Mesendoderm (in vitro differentiated cells): ENCODE results near the gene IQSEC1.

Source experiments
- DNase-seq: peaks from one replicate; pipeline ENCODE4 v3.0.0; 2013
- H2AK5ac ChIP-seq: 2 replicates; pipeline ENCODE4 v1.6.1; 2013; ENCODE audit warnings: low read length, inconsistent platforms
- H2BK120ac ChIP-seq: 2 replicates; pipeline ENCODE4 v1.6.1; 2013; ENCODE audit warnings: low read depth, mild to moderate bottlenecking, low read length, moderate library complexity, mixed read lengths
- H2BK15ac ChIP-seq: replicated peaks from 2 replicates; pipeline ENCODE4 v1.6.1; 2013; ENCODE audit warnings: low read depth, mild to moderate bottlenecking, moderate library complexity
- H2BK5ac ChIP-seq: 2 replicates; pipeline ENCODE4 v1.6.1; 2013; ENCODE audit warnings: low read length, inconsistent platforms
- H3K18ac ChIP-seq: 2 replicates; pipeline ENCODE4 v1.6.1; 2013; ENCODE audit warnings: mild to moderate bottlenecking, low read length, mixed read lengths
- H3K23ac ChIP-seq: one replicate; pipeline ENCODE4 v1.6.1; 2013; ENCODE audit warnings: low read length
- H3K27ac ChIP-seq: 2 replicates; pipeline ENCODE4 v1.5.1; 2013; ENCODE audit warnings: low read depth, mild to moderate bottlenecking, inconsistent platforms, low read length, moderate library complexity
- H3K27me3 ChIP-seq: 2 replicates; pipeline ENCODE4 v1.6.1; 2013; ENCODE audit warnings: low read length, control low read depth, mild to moderate bottlenecking, inconsistent platforms; ENCODE audit not compliant: insufficient read depth, poor library complexity
- H3K36me3 ChIP-seq: 2 replicates; pipeline ENCODE4 v1.6.1; 2013; ENCODE audit warnings: low read length, inconsistent platforms; ENCODE audit not compliant: control insufficient read depth, insufficient read depth
- H3K4ac ChIP-seq: one replicate; pipeline ENCODE4 v1.6.1; 2013; ENCODE audit warnings: low read depth, mild to moderate bottlenecking, low read length, moderate library complexity
- H3K4me1 ChIP-seq: 2 replicates; pipeline ENCODE4 v1.6.1; 2013; ENCODE audit warnings: low read depth, low read length, inconsistent platforms; ENCODE audit not compliant: control insufficient read depth
- H3K4me2 ChIP-seq: 2 replicates; pipeline ENCODE4 v1.6.1; 2013; ENCODE audit warnings: low read length
- H3K4me3 ChIP-seq: 2 replicates; pipeline ENCODE4 v1.5.1; 2013; ENCODE audit warnings: mild to moderate bottlenecking, low read length
- H3K56ac ChIP-seq: one replicate; pipeline ENCODE4 v1.6.1; 2013; ENCODE audit warnings: low read length
- H3K79me1 ChIP-seq: 2 replicates; pipeline ENCODE4 v1.6.1; 2013; ENCODE audit warnings: low read length, inconsistent platforms
- H3K79me2 ChIP-seq: 2 replicates; pipeline ENCODE4 v1.6.1; 2013; ENCODE audit warnings: mild to moderate bottlenecking, low read length; ENCODE audit not compliant: control insufficient read depth, insufficient read depth
- H3K9ac ChIP-seq: 2 replicates; pipeline ENCODE4 v1.6.1; 2013; ENCODE audit warnings: low read length, inconsistent platforms
- H4K5ac ChIP-seq: one replicate; pipeline ENCODE4 v1.6.1; 2013; ENCODE audit warnings: low read length
- H4K8ac ChIP-seq: one replicate; pipeline ENCODE4 v1.6.1; 2013; ENCODE audit warnings: low read depth, mild to moderate bottlenecking, control low read depth, low read length, moderate library complexity
- WGBS: extraction: QIAGEN DNeasy Blood & Tissue Kit; methylation state at CpG from one replicate; pipeline ENCODE4 v1.1.7; 2013; ENCODE audit warnings: low lambda C conversion rate, missing lambda C conversion rate; ENCODE audit not compliant: insufficient coverage; ENCODE audit errors: extremely low coverage; 5-methylcytosine and 5-hydroxymethylcytosine counted together

IQSEC1 gene

DNA sequence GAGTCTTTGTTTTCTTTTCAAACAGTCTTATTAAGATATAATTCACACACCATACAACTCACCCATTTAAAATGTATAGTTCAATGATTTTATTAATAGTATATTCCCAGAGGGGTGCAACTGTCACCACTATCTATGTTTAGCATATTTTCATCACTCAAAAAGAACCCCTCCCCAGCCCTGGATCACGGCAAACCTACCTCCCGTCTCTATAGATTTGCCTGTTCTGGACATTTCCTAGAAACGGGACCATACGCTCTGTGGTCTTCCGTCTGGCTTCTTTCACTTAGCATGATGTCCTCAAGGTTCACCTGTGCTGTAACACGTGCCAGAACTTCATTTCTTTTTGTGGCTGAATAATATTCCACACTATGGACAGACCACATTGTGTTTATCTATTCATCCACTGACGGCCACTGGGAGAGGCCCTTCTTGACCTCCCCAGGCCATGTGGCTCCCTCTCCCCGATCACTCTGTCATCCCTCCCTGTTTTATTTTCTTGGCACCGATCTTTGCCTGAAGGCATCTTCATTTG is 56.4 kb downstream of the IQSEC1 start:
- no peak overlapping the region for H2BK5ac ChIP-seq
- H4K5ac ChIP-seq, result no peak overlapping the region
- H3K4me3 ChIP-seq, result no peak overlapping the region
- no peak overlapping the region for H4K8ac ChIP-seq
- H3K23ac ChIP-seq, result no peak overlapping the region
- no peaks in the 10 kb centered on the region for H3K79me2 ChIP-seq
- H3K56ac ChIP-seq, result no peak overlapping the region
- H2BK15ac ChIP-seq, result no peak overlapping the region
- WGBS, result no CpG with 5 or more reads among the region's 9 CpGs
- H2AK5ac ChIP-seq, result no peak overlapping the region
- no peaks in the 10 kb centered on the region for H3K36me3 ChIP-seq
- no peak overlapping the region for H3K4me2 ChIP-seq
- no peak overlapping the region for H2BK120ac ChIP-seq
- H3K18ac ChIP-seq, result no peak overlapping the region
- no peak overlapping the region for H3K9ac ChIP-seq
- no peak for DNase-seq
- no peak overlapping the region for H3K4ac ChIP-seq
- no peak overlapping the region for H3K27ac ChIP-seq
- H3K27me3 ChIP-seq, result no peaks in the 10 kb centered on the region
- H3K79me1 ChIP-seq, result no peaks in the 10 kb centered on the region
- H3K4me1 ChIP-seq, result peaks cover 5% of the 10 kb centered on the region

DNA sequence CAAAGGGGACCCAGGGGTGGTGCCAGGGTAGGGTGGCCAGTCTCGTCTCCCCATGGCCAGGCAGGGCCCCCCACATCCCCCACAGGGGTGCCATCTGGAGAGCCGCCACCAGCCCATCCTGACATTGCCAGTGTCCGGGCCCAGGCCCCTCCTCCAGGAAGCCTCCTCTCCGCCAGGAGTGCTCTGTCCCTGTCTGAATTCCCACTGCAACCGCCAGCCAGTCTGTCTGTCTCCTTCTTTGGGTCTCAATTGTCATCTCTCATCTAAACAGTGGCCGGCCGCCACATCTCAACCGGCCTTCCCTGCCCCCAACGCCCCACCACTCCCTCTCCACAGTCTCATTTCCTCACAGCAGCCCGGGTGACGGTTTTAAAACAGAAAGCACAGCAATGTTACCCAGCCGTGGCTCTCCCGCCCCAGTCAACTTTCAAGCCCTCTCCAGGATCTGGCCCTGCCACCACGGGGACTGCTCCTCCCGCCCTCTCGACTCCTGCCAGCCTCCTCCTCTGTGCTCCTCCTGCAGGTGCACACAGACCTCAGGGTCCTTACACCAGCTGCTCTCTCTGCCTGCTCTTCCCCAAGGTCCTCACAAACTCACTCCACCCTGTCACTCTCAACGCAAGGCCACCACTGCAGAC is 57.0 kb downstream of the IQSEC1 start:
- H3K27ac ChIP-seq, result no peak overlapping the region
- no peak for DNase-seq

DNA sequence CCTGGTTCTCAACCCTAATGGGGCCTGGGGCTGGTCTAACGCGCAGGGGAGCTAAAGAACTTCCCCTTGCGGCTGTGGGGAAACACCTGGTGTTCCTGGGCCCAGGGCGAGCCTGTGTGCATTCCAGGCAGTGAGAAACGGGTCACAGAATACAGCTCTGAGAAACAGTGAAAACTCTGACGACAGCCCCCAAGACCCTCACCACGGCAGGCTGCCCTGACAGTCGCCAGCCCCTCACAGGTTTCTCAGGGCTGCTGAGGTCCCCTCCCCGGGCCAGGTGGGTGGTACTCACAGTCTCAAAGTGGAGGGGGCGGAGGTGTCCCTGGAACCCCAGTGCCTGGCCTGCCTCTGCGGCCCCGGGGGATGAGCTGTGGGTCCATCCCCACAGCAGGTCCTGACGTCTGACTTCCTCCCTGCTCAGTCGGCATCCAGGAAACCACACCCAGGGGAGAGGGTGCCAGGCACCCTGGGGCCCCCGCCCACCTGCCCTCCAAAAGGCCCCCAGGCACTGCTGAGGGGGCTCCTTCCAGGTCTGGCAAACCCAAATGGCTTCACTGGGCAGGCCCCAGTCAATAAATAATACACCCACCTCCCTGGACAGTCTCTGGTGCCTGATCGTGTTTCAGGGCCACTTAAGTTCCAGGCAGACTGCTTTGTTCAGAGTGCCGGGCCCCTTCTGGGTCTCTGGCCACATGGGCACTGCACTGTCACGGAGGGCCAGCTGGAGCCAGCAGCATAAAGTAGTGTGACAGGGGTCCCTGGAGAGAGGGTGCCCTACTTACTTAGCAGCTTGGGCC is 57.7 kb downstream of the IQSEC1 start:
- Histone ChIP-seq H3K4me1 (peaks cover 8% of the 10 kb centered on the region), H2BK15ac (no peak overlapping the region), H3K4me3 (no peak overlapping the region), H3K9ac (no peak overlapping the region), H3K36me3 (no peaks in the 10 kb centered on the region), H4K8ac (no peak overlapping the region), H2AK5ac (no peak overlapping the region), H3K27ac (no peak overlapping the region), H4K5ac (no peak overlapping the region), H2BK5ac (no peak overlapping the region), H3K79me2 (no peaks in the 10 kb centered on the region), H3K18ac (no peak overlapping the region), H3K79me1 (no peaks in the 10 kb centered on the region), H3K4ac (no peak overlapping the region), H3K56ac (no peak overlapping the region), H3K23ac (no peak overlapping the region), H2BK120ac (no peak overlapping the region), H3K27me3 (no peaks in the 10 kb centered on the region), H3K4me2 (no peak overlapping the region)
- DNase-seq, result no peak
- WGBS, result no CpG with 5 or more reads among the region's 18 CpGs

More for the DNA sequence above, 57.0 kb downstream of the IQSEC1 start:
- H3K27me3 ChIP-seq, result no peaks in the 10 kb centered on the region
- no peak overlapping the region for H2BK120ac ChIP-seq
- no peak overlapping the region for H3K9ac ChIP-seq
- H3K4ac ChIP-seq, result no peak overlapping the region
- no peaks in the 10 kb centered on the region for H3K79me2 ChIP-seq
- H3K4me2 ChIP-seq, result no peak overlapping the region
- no peak overlapping the region for H2AK5ac ChIP-seq
- no peak overlapping the region for H4K8ac ChIP-seq
- no peak overlapping the region for H3K4me3 ChIP-seq
- H3K36me3 ChIP-seq, result no peaks in the 10 kb centered on the region
- H3K18ac ChIP-seq, result no peak overlapping the region
- no peak overlapping the region for H3K56ac ChIP-seq
- no peaks in the 10 kb centered on the region for H3K79me1 ChIP-seq
- no peak overlapping the region for H3K23ac ChIP-seq
- no peak overlapping the region for H4K5ac ChIP-seq
- no peak overlapping the region for H2BK5ac ChIP-seq
- no CpG with 5 or more reads among the region's 17 CpGs for WGBS
- no peak overlapping the region for H2BK15ac ChIP-seq
- H3K4me1 ChIP-seq, result peaks cover 7% of the 10 kb centered on the region

GRCh38 chr3:13014755-13015285 is 58.4 kb downstream of the IQSEC1 start:
- no peak overlapping the region for H3K18ac ChIP-seq
- whole genome bisulfite sequencing, result no CpG with 5 or more reads among the region's 6 CpGs

GRCh38 chr3:13013994-13014754 is 59.1 kb downstream of the IQSEC1 start:
- no peak overlapping the region for H4K8ac ChIP-seq
- H3K4me2 ChIP-seq, result no peak overlapping the region
- H4K5ac ChIP-seq, result no peak overlapping the region
- no peak overlapping the region for H2BK120ac ChIP-seq
- no peak overlapping the region for H3K4ac ChIP-seq
- H3K23ac ChIP-seq, result no peak overlapping the region
- H3K9ac ChIP-seq, result no peak overlapping the region
- no peak overlapping the region for H2AK5ac ChIP-seq
- no peak overlapping the region for H3K4me3 ChIP-seq
- DNase-seq, result no peak
- no peak overlapping the region for H2BK5ac ChIP-seq
- H3K79me1 ChIP-seq, result no peaks in the 10 kb centered on the region
- no peak overlapping the region for H3K18ac ChIP-seq
- peaks cover 8% of the 10 kb centered on the region for H3K4me1 ChIP-seq
- H3K27me3 ChIP-seq, result no peaks in the 10 kb centered on the region
- no peak overlapping the region for H2BK15ac ChIP-seq
- no CpG with 5 or more reads among the region's 7 CpGs for WGBS
- no peaks in the 10 kb centered on the region for H3K79me2 ChIP-seq
- H3K56ac ChIP-seq, result no peak overlapping the region
- H3K36me3 ChIP-seq, result no peaks in the 10 kb centered on the region
- no peak overlapping the region for H3K27ac ChIP-seq

More at GRCh38 chr3:13014755-13015285, 58.4 kb downstream of the IQSEC1 start:
- no peak for DNase-seq
- H3K9ac ChIP-seq, result no peak overlapping the region
- H3K79me2 ChIP-seq, result no peaks in the 10 kb centered on the region
- no peak overlapping the region for H3K27ac ChIP-seq
- H3K36me3 ChIP-seq, result no peaks in the 10 kb centered on the region
- no peak overlapping the region for H3K4ac ChIP-seq
- no peak overlapping the region for H4K8ac ChIP-seq
- H3K4me3 ChIP-seq, result no peak overlapping the region
- no peak overlapping the region for H2AK5ac ChIP-seq
- no peak overlapping the region for H3K23ac ChIP-seq
- H3K79me1 ChIP-seq, result no peaks in the 10 kb centered on the region
- no peak overlapping the region for H3K56ac ChIP-seq
- H2BK120ac ChIP-seq, result no peak overlapping the region
- no peaks in the 10 kb centered on the region for H3K27me3 ChIP-seq
- no peak overlapping the region for H2BK5ac ChIP-seq
- peaks cover 8% of the 10 kb centered on the region for H3K4me1 ChIP-seq
- no peak overlapping the region for H3K4me2 ChIP-seq
- H4K5ac ChIP-seq, result no peak overlapping the region
- H2BK15ac ChIP-seq, result no peak overlapping the region
